PC-3 (cell line): ENCODE data around the gene MTCL1. TPM values are rescaled to one million over a fixed set of nuclear protein-coding genes. Genes with fewer than 3 reads are reported as not detected.

ENCODE experiments used
- ATAC-seq: fragments of 200-7000 bp; cut with Tn5 transposase; 2 replicates; pipeline ENCODE4 v1.9.1; 2020; ENCODE audit warnings: mild to moderate bottlenecking, moderate library complexity
- BruUV-seq: library from RNA; stranded (reverse); fragments of 400-500 nt; replicated peaks from 2 replicates; lab custom pipeline; 2021; lab: Mats Ljungman, UMichigan
- CTCF ChIA-PET: fragments of 300-600 bp; sonication (Branson Sonifier 250); formaldehyde crosslinking; loops from one replicate; lab custom pipeline; 2022; ENCODE audit warnings: antibody characterized with exemption; lab: Charles Lee
- POLR2A ChIA-PET: fragments of 300-600 bp; sonication (Branson Sonifier 250); formaldehyde crosslinking; loops from one replicate; lab custom pipeline; 2022; ENCODE audit warnings: antibody characterized with exemption; ENCODE audit not compliant: unreplicated experiment; lab: Charles Lee
- DNase-seq: peaks from one replicate; pipeline ENCODE4 v3.0.0-alpha.2; 2015
- H2AFZ ChIP-seq: fragments of 300-600 bp; sonication (generic); 2 replicates; pipeline ENCODE4 v1.6.0; 2016; ENCODE audit warnings: antibody characterized with exemption, low read length
- H3F3A ChIP-seq: fragments of 300-600 bp; sonication (generic); one replicate; pipeline ENCODE4 v1.6.0; 2017; ENCODE audit warnings: antibody characterized with exemption, low read length, control low read depth, mild to moderate bottlenecking; ENCODE audit not compliant: unreplicated experiment
- H3K27ac ChIP-seq: fragments of 300-600 bp; sonication (generic); 2 replicates; pipeline ENCODE4 v1.5.1; 2016; ENCODE audit warnings: mild to moderate bottlenecking, low read length
- H3K27me3 ChIP-seq: fragments of 300-600 bp; sonication (generic); 2 replicates; pipeline ENCODE4 v1.6.1; 2016; ENCODE audit warnings: low read length, mixed read lengths
- H3K36me3 ChIP-seq: fragments of 300-600 bp; sonication (generic); 2 replicates; pipeline ENCODE4 v1.6.1; 2016; ENCODE audit warnings: low read depth, mixed run types, low read length, mixed read lengths
- H3K4me1 ChIP-seq: fragments of 300-600 bp; sonication (generic); 2 replicates; pipeline ENCODE4 v1.5.1; 2016; ENCODE audit warnings: low read length; ENCODE audit not compliant: insufficient read depth
- H3K4me2 ChIP-seq: fragments of 300-600 bp; sonication (generic); 2 replicates; pipeline ENCODE4 v1.6.0; 2016; ENCODE audit warnings: low read length
- H3K4me3 ChIP-seq: fragments of 300-600 bp; sonication (generic); 2 replicates; pipeline ENCODE4 v1.5.1; 2016; ENCODE audit warnings: mild to moderate bottlenecking, low read length, mixed read lengths
- H3K79me2 ChIP-seq: fragments of 300-600 bp; sonication (generic); 2 replicates; pipeline ENCODE4 v1.6.1; 2017; ENCODE audit warnings: low read length, mixed read lengths
- H3K9ac ChIP-seq: fragments of 300-600 bp; sonication (generic); 2 replicates; pipeline ENCODE4 v1.6.0; 2016; ENCODE audit warnings: mild to moderate bottlenecking, low read length
- H3K9me2 ChIP-seq: fragments of 300-600 bp; sonication (generic); replicated peaks from 2 replicates; pipeline ENCODE4 v1.6.1; 2016; ENCODE audit warnings: mixed run types, low read length, mixed read lengths
- H3K9me3 ChIP-seq: fragments of 300-600 bp; sonication (generic); 2 replicates; pipeline ENCODE4 v1.6.1; 2016; ENCODE audit warnings: low read length, mixed read lengths
- H4K20me1 ChIP-seq: fragments of 300-600 bp; sonication (generic); 2 replicates; pipeline ENCODE4 v1.6.1; 2016; ENCODE audit warnings: low read length, mixed read lengths
- CTCF ChIP-seq: fragments of 300-600 bp; sonication (generic); conservative IDR thresholded peaks from 2 replicates; pipeline ENCODE4 v1.5.1; 2017; ENCODE audit warnings: antibody characterized with exemption, low read depth, mild to moderate bottlenecking, low read length
- EZH2 ChIP-seq: fragments of 300-600 bp; sonication (generic); IDR thresholded peaks from one replicate; pipeline ENCODE4 v1.6.1; 2017; ENCODE audit warnings: antibody characterized with exemption, mild to moderate bottlenecking, low read length; ENCODE audit not compliant: unreplicated experiment
- EZH2phosphoT487 ChIP-seq: fragments of 300-600 bp; sonication (generic); IDR thresholded peaks from 2 replicates; pipeline ENCODE4 v1.6.1; 2018; ENCODE audit warnings: mild to moderate bottlenecking, antibody characterized with exemption, low read length, borderline replicate concordance
- intact Hi-C: fragments of 100-400 bp; cut with micrococcal nuclease; formaldehyde crosslinking; loops from 2 replicates; pipeline ENCODE4 v1.9.0; 2023
- total RNA-seq: library from RNA; depleted of rRNA; stranded (reverse); fragments of >200 nt; gene quantifications from 2 replicates; pipeline ENCODE4 v1.2.3, GENCODE V29; 2014

MTCL1 gene
- total RNA-seq, 1 experiment from 2014 or later, result 33.1 TPM

- no peak for ATAC-seq
- intact Hi-C loops, result no loop called here
- TF ChIP-seq EZH2phosphoT487 (no peak), CTCF (no peak), EZH2 (no peak)
- Histone ChIP-seq H3K9me2 (no peaks in the 10 kb centered on the region), H3K4me2 (no peak overlapping the region), H3K9me3 (no peaks in the 10 kb centered on the region), H3K4me3 (no peak overlapping the region), H3K4me1 (no peaks in the 10 kb centered on the region), H3K27ac (no peak overlapping the region), H3K79me2 (no peaks in the 10 kb centered on the region), H3K27me3 (no peaks in the 10 kb centered on the region), H2AFZ (no peak overlapping the region), H3F3A (no peaks in the 10 kb centered on the region), H3K9ac (no peak overlapping the region), H4K20me1 (no peaks in the 10 kb centered on the region), H3K36me3 (no peaks in the 10 kb centered on the region; the same call in 1 of the 2 replicates)
- CTCF ChIA-PET, result no interaction called here
- POLR2A ChIA-PET, result interaction anchor here (0.6 kb wide), 1 partner anchor 11 kb away, joined by 5 read pairs; no protein-coding TSS in a partner anchor
- no peak for DNase-seq
- no TSS peak for BruUV-seq
Measured at GRCh38 chr18:8776013-8776943, 70.9 kb downstream of the MTCL1 start.

- Histone ChIP-seq H3K36me3 (no peaks in the 10 kb centered on the region; the same call in 1 of the 2 replicates), H3K27me3 (no peaks in the 10 kb centered on the region), H4K20me1 (no peaks in the 10 kb centered on the region), H3F3A (no peaks in the 10 kb centered on the region), H3K4me1 (no peaks in the 10 kb centered on the region), H3K9ac (no peak overlapping the region), H3K27ac (no peak overlapping the region), H3K79me2 (no peaks in the 10 kb centered on the region), H3K9me2 (no peaks in the 10 kb centered on the region), H2AFZ (no peak overlapping the region), H3K4me3 (no peak overlapping the region), H3K9me3 (no peaks in the 10 kb centered on the region), H3K4me2 (no peak overlapping the region)
- POLR2A ChIA-PET, result no interaction called here
- DNase-seq (no peak), ATAC-seq (no peak)
- TF ChIP-seq EZH2, result no peak
- no peak for TF ChIP-seq CTCF
- intact Hi-C loops, result no loop called here
- no TSS peak for BruUV-seq
- CTCF ChIA-PET, result no interaction called here
Measured at GRCh38 chr18:8777846-8778245, 72.5 kb downstream of the MTCL1 start.

- CTCF ChIA-PET, result no interaction called here
- H3K27me3 ChIP-seq, result no peaks in the 10 kb centered on the region
- DNase-seq (no peak), ATAC-seq (no peak)
- H3K4me1 ChIP-seq, result no peaks in the 10 kb centered on the region
- no peaks in the 10 kb centered on the region for H4K20me1 ChIP-seq
- H2AFZ ChIP-seq, result no peak overlapping the region
- H3K9ac ChIP-seq, result no peak overlapping the region
- H3K36me3 ChIP-seq, result no peaks in the 10 kb centered on the region; the same call in 1 of the 2 replicates
- no peaks in the 10 kb centered on the region for H3F3A ChIP-seq
- TF ChIP-seq EZH2phosphoT487 (no peak), EZH2 (no peak), CTCF (no peak)
- no peak overlapping the region for H3K27ac ChIP-seq
- H3K4me3 ChIP-seq, result no peak overlapping the region
- BruUV-seq, result no TSS peak
- POLR2A ChIA-PET, result no interaction called here
- no peak overlapping the region for H3K4me2 ChIP-seq
- intact Hi-C loops, result no loop called here
- H3K9me2 ChIP-seq, result no peaks in the 10 kb centered on the region
- H3K79me2 ChIP-seq, result no peaks in the 10 kb centered on the region
- H3K9me3 ChIP-seq, result no peaks in the 10 kb centered on the region
Measured at GRCh38 chr18:8778386-8778785, 73.0 kb downstream of the MTCL1 start.
